ENCODE data around the gene KCNIP3.

The KCNIP3 gene

GRCh38 chr2:95287336-95287735 lies 9.8 kb upstream of the KCNIP3 start:
- TF ChIP-seq CTCF (conservative IDR thresholded peaks at IDR 0.05; ENCODE audit: low read length), result no peak
- H3K4me3 ChIP-seq (ENCODE audit: low read length), result no peak overlapping the region
- no peak for DNase-seq (ENCODE audit: low read depth)

GRCh38 chr2:95287806-95288205 lies 9.3 kb upstream of the KCNIP3 start:
- no peak for DNase-seq (ENCODE audit: low read depth)
- H3K4me3 ChIP-seq (ENCODE audit: low read length), result no peak overlapping the region
- TF ChIP-seq CTCF (conservative IDR thresholded peaks at IDR 0.05; ENCODE audit: low read length), result no peak

- no peak for TF ChIP-seq CTCF (conservative IDR thresholded peaks at IDR 0.05; ENCODE audit: low read length)
- H3K4me3 ChIP-seq (ENCODE audit: low read length), result no peak overlapping the region
- no peak for DNase-seq (ENCODE audit: low read depth)
Observed at GRCh38 chr2:95289253-95289652, 7.9 kb upstream of the KCNIP3 start.

- no peak for TF ChIP-seq CTCF (conservative IDR thresholded peaks at IDR 0.05; ENCODE audit: low read length)
- no peak for DNase-seq (ENCODE audit: low read depth)
- H3K4me3 ChIP-seq (ENCODE audit: low read length), result no peak overlapping the region
Observed at GRCh38 chr2:95291222-95291621, 5.9 kb upstream of the KCNIP3 start.

- no peak overlapping the region for H3K4me3 ChIP-seq (ENCODE audit: low read length)
- no peak for DNase-seq (ENCODE audit: low read depth)
- no peak for TF ChIP-seq CTCF (conservative IDR thresholded peaks at IDR 0.05; ENCODE audit: low read length)
Observed at GRCh38 chr2:95292623-95293260, 4.4 kb upstream of the KCNIP3 start.

GRCh38 chr2:95294579-95295250 lies 2.4 kb upstream of the KCNIP3 start:
- no peak for TF ChIP-seq CTCF (conservative IDR thresholded peaks at IDR 0.05; ENCODE audit: low read length)
- no peak overlapping the region for H3K4me3 ChIP-seq (ENCODE audit: low read length)
- no peak for DNase-seq (ENCODE audit: low read depth)

- TF ChIP-seq CTCF (conservative IDR thresholded peaks at IDR 0.05; ENCODE audit: low read length), result no peak
- no peak for DNase-seq (ENCODE audit: low read depth)
- no peak overlapping the region for H3K4me3 ChIP-seq (ENCODE audit: low read length)
Observed at GRCh38 chr2:95295376-95295775, 1.8 kb upstream of the KCNIP3 start.

Data from AG10803 (cell line).